ENCODE measurements around the gene NDUFB11. TPM values are rescaled to one million over a fixed set of nuclear protein-coding genes. Genes with fewer than 3 reads are reported as not detected.

The NDUFB11 gene
- total RNA-seq, 1 donor from 2014 or later, result 32.1 TPM

GRCh38 chrX:47151435-47151834 lies 6.9 kb upstream of the NDUFB11 start:
- no peak for TF ChIP-seq CTCF (IDR thresholded peaks at IDR 0.05; ENCODE audit: insufficient read depth, low read length, severe bottlenecking)
- no peak overlapping the region for H3K4me3 ChIP-seq (ENCODE audit: low read depth, low read length)
- DNase-seq (ENCODE audit: low read depth) (no peak), FAIRE-seq (no peak)
- H3K36me3 ChIP-seq (ENCODE audit: control insufficient read depth, insufficient read depth, low read length), result peaks cover 1% of the 10 kb centered on the region
- H3K27me3 ChIP-seq (ENCODE audit: control insufficient read depth, insufficient read depth, low read length), result no peaks in the 10 kb centered on the region

GRCh38 chrX:47148946-47149345 lies 4.4 kb upstream of the NDUFB11 start:
- no peak for FAIRE-seq
- Histone ChIP-seq H3K4me3 (ENCODE audit: low read depth, low read length) (no peak overlapping the region), H3K36me3 (ENCODE audit: control insufficient read depth, insufficient read depth, low read length) (peaks cover 1% of the 10 kb centered on the region), H3K27me3 (ENCODE audit: control insufficient read depth, insufficient read depth, low read length) (no peaks in the 10 kb centered on the region)
- TF ChIP-seq CTCF (IDR thresholded peaks at IDR 0.05; ENCODE audit: insufficient read depth, low read length, severe bottlenecking), result no peak
- peak; percentile 29 for DNase-seq (ENCODE audit: low read depth)

GRCh38 chrX:47146936-47147859 lies 2.7 kb upstream of the NDUFB11 start:
- DNase-seq (ENCODE audit: low read depth), result no peak
- Histone ChIP-seq H3K36me3 (ENCODE audit: control insufficient read depth, insufficient read depth, low read length) (peaks cover 1% of the 10 kb centered on the region), H3K4me3 (ENCODE audit: low read depth, low read length) (no peak overlapping the region), H3K27me3 (ENCODE audit: control insufficient read depth, insufficient read depth, low read length) (no peaks in the 10 kb centered on the region)
- TF ChIP-seq CTCF (IDR thresholded peaks at IDR 0.05; ENCODE audit: insufficient read depth, low read length, severe bottlenecking), result no peak
- FAIRE-seq, result no peak

- Histone ChIP-seq H3K4me3 (ENCODE audit: low read depth, low read length) (peak overlapping the region; percentile 76), H3K27me3 (ENCODE audit: control insufficient read depth, insufficient read depth, low read length) (no peaks in the 10 kb centered on the region), H3K36me3 (ENCODE audit: control insufficient read depth, insufficient read depth, low read length) (peaks cover 1% of the 10 kb centered on the region)
- no peak for FAIRE-seq
- no peak for TF ChIP-seq CTCF (IDR thresholded peaks at IDR 0.05; ENCODE audit: insufficient read depth, low read length, severe bottlenecking)
- peak; percentile 10 for DNase-seq (ENCODE audit: low read depth)
Observed at GRCh38 chrX:47146121-47146935, 1.8 kb upstream of the NDUFB11 start.

- no peak for TF ChIP-seq CTCF (IDR thresholded peaks at IDR 0.05; ENCODE audit: insufficient read depth, low read length, severe bottlenecking)
- FAIRE-seq (no peak), DNase-seq (ENCODE audit: low read depth) (no peak)
- Histone ChIP-seq H3K4me3 (ENCODE audit: low read depth, low read length) (peak overlapping the region; percentile 76), H3K27me3 (ENCODE audit: control insufficient read depth, insufficient read depth, low read length) (no peaks in the 10 kb centered on the region), H3K36me3 (ENCODE audit: control insufficient read depth, insufficient read depth, low read length) (peaks cover 1% of the 10 kb centered on the region)
Observed at GRCh38 chrX:47145395-47146120, 1.1 kb upstream of the NDUFB11 start.
